NK-92 (cell line): Measurements from ENCODE around the gene NCLN.
"Not testable (repeated sequence)": the region's sequence is repeated elsewhere in the genome, so short reads cannot be mapped to it uniquely, and the experiment has no call there.

Experiments used
- DNase-seq: peaks from one replicate; lab custom pipeline; 2025; ENCODE audit not compliant: unreplicated experiment; lab: John Stamatoyannopoulos, UW

The NCLN gene

DNA sequence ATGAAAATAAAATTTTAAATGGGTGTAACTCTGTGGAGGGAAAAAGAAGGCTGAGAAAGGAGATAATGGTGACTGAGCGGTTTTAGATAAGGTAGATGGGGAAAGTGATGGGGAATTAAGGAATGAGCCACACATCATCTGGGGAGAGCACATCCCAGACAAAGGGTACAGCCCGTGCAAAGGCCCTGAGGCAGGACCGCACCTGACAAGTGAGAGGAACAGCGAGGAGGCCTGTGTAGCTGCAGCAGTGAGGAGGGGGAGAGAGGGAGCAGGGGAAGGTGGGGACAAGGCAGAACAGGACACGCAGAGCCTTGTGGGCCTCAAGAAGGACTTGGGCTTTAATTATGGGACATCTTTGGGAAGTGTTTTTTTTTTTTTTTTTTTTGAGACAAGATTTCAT is 37.0 kb downstream of the NCLN start:
- no peak for DNase-seq

DNA sequence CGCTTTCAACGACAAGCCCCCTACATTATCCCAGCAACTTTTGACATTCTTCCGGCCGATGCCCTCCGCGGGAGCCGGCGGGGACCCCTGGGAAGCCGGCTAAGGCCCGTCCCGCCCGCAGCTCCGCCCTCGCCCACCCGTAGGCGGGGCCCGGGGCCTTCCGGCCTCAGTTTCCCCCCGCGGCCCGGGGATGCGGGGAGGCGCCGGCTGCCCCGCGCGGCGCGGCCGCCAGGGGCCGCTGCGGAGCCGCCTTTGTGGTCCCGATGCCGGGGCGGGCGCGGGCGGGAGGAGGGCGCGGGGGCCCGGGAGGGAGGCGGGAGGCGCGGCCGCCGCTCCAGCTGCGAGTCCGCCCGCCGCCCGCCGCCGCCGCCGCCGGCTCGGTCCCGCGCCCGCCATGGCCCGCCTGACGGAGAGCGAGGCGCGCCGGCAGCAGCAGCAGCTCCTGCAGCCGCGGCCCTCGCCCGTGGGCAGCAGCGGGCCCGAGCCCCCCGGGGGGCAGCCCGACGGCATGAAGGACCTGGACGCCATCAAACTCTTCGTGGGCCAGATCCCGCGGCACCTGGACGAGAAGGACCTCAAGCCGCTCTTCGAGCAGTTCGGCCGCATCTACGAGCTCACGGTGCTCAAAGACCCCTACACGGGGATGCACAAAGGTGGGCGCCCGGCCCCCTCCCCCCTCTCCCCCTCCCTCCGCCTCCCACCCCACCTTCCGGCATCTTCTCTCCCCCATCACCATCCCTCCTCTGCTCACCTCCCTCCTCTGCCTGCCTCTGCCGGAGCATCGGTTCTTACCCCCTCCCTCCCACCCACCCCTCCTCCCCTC is 38.8 kb downstream of the NCLN start, which contains the start of gene CELF5:
CELF5 (plus strand) TSS at position 316 of the 823 bp plus-strand sequence; CDS start at position 395, 79 bp downstream.
- no peak for DNase-seq

- no peak for DNase-seq
Measured at GRCh38 chr19:3225169-3225485, 39.4 kb downstream of the NCLN start.

- DNase-seq, result no peak
Measured at GRCh38 chr19:3225677-3226093, 40.0 kb downstream of the NCLN start.

GRCh38 chr19:3227054-3227626 is 41.4 kb downstream of the NCLN start:
- no peak for DNase-seq

DNA sequence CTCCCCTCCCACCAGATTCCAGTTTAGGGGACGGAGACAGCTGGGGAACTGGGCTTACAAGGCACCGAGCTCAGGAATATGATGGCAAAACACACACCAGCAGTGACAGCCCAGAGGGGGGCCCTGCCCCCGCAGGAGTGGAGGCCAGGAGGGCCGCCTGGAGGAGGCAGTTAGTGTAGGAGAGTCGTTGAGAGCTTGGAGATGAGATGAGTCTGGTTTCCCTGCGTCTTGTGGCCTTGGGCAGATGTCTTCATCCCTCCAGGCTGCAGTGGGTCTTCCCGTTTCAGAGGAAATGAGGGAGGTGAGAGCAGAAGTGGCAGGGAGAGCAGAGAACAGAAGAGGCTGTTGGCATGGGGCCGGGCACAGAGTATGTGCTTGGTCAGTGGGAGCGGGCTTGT is 43.6 kb downstream of the NCLN start:
- DNase-seq, result no peak

DNA sequence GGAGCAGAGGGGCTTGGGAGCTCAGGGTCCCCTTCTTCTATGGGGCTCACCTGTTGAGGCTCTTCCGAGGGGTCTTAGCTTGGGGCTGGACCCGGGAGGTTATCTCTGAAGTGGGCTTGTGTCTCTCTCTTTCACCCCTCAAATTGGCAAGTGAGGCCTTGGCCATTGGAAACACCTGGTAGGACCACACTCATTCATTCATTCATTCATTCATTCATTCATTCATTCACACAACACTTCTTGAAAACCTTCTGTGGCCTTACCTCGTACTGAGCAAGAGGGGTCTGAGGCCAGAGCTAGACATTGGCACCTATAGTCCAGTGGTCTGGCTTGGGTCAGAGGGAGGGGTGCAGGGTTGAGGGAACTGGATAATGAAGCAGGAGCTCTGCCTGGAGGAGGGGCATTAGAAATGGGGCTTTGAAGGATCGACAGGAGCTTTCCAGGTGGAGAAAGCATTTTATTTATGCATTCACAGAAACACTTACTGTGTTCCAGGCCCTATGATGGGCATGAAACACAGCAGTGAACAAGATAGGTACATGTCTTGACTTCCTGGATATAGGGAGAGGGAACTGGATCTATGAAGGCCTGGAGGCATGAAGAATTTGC is 44.3 kb downstream of the NCLN start:
- no peak for DNase-seq

GRCh38 chr19:3231288-3231687 is 45.6 kb downstream of the NCLN start:
- DNase-seq, result no peak

- DNase-seq, result no peak
Measured at GRCh38 chr19:3233116-3233515, 47.4 kb downstream of the NCLN start.

DNA sequence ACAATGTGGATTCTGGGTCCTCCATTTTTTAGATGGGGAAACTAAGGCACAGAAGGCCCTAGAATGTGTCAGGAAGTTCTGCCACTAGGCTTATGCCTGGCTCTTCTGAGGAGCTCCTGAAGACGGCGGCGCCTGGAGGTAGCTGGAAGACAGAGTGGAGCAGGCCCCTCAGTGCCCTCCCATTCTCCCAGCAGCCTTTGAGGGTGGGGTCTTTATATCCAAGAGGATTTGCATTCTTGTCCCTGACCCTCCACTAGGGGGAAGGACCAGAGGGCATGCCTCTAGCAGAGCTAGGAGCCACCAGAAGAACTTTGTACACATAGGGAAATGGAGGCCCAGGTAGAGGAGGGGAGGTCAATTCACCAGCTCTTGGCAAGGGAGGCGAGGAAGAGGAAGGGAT is 48.1 kb downstream of the NCLN start:
- no peak for DNase-seq

DNA sequence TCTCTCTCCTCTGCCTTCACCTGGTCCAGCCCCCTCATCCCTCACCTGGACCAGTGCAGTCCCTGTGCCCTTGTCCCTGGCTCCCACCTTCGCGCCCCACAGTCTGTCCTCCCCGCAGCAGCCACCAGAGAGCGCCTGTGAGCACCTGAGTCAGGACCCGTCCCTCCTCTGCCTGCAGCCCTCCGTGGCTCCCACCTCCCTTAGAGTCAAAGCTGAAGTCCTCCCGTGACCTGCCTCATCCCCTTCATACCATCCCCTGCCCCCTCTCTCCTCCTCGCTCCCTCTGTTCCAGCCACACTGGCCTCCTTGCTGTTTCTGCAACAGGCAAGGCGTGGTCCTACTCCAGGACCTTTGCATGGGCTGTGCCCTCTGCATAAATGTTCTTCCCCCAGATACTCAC is 49.1 kb downstream of the NCLN start:
- no peak for DNase-seq

DNA sequence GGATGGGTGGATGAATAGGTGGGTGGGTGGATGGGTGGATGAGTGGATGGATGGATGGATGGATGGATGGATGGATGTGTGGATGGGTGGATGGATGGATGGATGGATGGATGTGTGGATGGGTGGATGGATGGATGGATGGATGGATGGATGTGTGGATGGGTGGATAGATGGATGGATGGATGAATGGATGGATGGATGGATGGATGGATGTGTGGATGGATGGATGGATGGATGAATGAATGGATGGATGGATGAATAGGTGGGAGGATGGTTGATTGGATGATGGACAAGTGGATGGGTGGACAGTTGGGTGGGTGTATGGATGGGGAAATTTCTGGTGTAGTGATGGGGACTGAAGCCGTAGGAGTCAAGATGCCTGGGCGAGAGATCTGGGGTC is 49.9 kb downstream of the NCLN start:
- not testable (repeated sequence) for DNase-seq

DNA sequence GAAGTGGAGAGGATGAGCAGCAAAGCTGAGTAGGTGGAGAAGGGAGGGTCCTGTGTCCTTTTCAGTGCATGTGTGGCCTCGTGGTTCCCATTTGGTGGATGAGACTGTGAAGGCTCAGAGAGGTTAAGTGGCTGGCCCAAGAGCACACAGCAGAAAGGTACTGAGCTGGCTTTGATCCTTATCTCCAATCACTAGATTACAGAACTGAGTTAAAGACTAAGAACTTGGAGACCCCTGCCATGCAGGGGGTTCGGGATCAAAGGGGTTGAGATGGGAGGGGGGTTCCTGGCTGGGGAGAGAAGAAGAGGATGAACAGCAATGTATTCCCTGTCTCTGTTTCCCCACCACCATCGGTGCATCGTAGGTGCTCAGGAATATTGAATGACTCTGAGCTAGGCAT is 50.5 kb downstream of the NCLN start:
- DNase-seq, result no peak

- DNase-seq, result no peak
Measured at GRCh38 chr19:3238066-3238561, 52.4 kb downstream of the NCLN start.

- DNase-seq, result no peak
Measured at GRCh38 chr19:3239367-3239766, 53.6 kb downstream of the NCLN start.

DNA sequence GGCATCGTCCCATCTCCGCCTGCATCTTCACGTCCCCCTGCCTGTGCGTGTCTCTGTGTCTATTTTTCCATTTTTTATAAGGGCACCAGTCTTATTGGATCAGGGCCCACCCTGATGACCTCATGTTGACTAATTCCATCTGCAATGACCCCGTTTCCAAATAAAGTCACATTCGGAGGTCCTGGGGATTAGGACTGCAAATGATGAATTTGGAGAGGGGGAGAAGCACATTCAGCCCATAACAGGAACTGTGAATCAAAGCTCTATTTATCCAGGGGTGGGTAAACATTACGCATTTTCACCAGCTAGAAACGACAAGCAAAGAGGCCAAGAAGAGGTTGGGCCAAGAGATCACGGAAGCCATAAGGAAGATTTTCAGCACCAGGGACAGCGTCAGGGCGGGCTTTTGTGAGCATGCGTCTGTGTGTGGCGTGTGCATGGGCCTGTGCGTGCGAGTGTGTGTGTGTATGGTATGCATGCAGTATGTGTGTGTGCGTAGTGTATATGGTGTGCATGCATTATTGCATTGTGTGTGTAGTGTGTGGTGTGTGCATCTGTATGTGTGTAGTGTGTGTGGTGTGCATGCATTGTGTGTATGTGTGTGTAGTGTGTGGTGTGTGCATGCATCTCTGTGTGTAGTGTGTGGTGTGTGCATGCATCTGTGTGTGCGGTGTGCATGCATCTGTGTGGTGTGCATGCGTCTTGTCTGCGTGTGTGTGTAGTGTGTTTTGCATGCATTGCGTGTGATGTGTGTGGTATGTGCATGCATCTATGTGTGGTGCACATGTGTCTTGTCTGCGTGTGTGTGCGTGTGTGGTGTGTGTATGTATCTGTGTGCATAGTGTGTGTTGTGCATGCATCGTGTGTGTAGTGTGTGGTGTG is 58.3 kb downstream of the NCLN start:
- DNase-seq, result no peak

- no peak for DNase-seq
Measured at GRCh38 chr19:3245050-3245449, 59.3 kb downstream of the NCLN start.

- DNase-seq, result no peak
Measured at GRCh38 chr19:3248728-3249326, 63.1 kb downstream of the NCLN start.

GRCh38 chr19:3249408-3249807 is 63.7 kb downstream of the NCLN start:
- DNase-seq, result no peak

DNA sequence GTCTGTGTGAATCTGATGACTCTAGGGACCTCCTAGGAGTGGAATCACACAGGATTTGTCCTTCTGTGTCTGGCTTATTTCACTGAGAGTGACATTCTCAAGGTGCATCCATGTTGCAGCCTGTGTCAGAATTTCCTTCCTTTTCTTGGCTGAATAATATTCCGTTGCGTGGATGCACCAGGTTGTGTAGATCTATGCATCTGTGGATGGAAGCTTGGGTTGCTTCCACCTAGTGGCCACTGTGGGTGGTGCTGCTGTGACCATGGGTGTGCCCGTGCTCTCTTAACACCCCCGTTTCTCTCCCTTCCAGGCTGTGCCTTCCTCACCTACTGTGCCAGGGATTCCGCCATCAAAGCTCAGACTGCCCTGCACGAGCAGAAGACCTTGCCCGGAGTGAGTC is 64.9 kb downstream of the NCLN start:
- DNase-seq, result no peak

DNA sequence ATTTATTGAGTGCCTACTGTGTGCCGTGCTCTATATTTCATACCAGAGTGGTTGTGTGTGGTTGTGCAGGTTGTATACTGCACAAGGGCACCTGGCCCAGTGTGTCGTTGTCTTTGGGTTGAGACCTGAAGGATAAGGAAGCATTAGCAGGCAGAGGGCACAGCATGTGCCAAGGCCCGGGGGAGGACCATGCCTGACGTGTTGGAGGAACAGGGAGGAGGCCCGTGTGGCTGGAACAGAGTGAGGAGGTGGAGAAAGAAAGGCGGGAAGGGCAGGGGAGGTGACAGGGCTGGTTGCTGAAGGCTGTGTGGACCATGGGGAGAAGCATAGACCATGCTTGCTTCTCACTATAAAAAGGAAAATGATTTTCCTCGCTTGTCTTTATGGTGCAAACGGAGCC is 65.5 kb downstream of the NCLN start:
- DNase-seq, result no peak
